Measurements from ENCODE around the gene ANXA1.

DNA sequence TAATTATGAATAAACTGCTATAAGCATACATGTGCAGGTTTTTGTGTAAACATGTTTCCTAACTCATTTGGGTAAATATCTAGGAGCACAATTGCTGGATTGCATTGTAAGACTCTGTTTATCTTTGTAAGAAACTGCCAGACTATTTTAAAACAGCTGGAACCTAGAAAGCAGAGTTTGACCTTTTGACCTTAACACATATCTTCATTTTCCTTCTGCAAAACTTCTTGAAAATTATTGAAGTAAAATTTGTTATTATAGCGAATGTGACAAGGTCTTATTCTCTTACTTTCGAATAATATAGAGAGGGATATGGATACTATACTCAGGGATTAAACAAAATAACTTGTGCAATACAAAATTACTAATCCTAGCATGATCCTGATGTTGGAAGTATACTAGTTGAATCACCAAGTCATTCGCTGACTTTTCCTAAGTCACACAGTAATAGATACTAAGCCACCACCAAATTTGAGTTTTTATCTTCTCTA is 3.2 kb upstream of the ANXA1 start:
- TF ChIP-seq, protein P1, sequence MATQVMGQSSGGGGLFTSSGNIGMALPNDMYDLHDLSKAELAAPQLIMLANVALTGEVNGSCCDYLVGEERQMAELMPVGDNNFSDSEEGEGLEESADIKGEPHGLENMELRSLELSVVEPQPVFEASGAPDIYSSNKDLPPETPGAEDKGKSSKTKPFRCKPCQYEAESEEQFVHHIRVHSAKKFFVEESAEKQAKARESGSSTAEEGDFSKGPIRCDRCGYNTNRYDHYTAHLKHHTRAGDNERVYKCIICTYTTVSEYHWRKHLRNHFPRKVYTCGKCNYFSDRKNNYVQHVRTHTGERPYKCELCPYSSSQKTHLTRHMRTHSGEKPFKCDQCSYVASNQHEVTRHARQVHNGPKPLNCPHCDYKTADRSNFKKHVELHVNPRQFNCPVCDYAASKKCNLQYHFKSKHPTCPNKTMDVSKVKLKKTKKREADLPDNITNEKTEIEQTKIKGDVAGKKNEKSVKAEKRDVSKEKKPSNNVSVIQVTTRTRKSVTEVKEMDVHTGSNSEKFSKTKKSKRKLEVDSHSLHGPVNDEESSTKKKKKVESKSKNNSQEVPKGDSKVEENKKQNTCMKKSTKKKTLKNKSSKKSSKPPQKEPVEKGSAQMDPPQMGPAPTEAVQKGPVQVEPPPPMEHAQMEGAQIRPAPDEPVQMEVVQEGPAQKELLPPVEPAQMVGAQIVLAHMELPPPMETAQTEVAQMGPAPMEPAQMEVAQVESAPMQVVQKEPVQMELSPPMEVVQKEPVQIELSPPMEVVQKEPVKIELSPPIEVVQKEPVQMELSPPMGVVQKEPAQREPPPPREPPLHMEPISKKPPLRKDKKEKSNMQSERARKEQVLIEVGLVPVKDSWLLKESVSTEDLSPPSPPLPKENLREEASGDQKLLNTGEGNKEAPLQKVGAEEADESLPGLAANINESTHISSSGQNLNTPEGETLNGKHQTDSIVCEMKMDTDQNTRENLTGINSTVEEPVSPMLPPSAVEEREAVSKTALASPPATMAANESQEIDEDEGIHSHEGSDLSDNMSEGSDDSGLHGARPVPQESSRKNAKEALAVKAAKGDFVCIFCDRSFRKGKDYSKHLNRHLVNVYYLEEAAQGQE (IDR thresholded peaks at IDR 0.05), result no peak
- TF ChIP-seq, protein P2, sequence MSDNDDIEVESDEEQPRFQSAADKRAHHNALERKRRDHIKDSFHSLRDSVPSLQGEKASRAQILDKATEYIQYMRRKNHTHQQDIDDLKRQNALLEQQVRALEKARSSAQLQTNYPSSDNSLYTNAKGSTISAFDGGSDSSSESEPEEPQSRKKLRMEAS (IDR thresholded peaks at IDR 0.05), result no peak
- TF ChIP-seq, protein P3, sequence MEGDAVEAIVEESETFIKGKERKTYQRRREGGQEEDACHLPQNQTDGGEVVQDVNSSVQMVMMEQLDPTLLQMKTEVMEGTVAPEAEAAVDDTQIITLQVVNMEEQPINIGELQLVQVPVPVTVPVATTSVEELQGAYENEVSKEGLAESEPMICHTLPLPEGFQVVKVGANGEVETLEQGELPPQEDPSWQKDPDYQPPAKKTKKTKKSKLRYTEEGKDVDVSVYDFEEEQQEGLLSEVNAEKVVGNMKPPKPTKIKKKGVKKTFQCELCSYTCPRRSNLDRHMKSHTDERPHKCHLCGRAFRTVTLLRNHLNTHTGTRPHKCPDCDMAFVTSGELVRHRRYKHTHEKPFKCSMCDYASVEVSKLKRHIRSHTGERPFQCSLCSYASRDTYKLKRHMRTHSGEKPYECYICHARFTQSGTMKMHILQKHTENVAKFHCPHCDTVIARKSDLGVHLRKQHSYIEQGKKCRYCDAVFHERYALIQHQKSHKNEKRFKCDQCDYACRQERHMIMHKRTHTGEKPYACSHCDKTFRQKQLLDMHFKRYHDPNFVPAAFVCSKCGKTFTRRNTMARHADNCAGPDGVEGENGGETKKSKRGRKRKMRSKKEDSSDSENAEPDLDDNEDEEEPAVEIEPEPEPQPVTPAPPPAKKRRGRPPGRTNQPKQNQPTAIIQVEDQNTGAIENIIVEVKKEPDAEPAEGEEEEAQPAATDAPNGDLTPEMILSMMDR (IDR thresholded peaks at IDR 0.05; ENCODE audit: low read depth, low read length, missing input control), result no peak
- TF ChIP-seq YY1 (IDR thresholded peaks at IDR 0.05) (no peak), SP1 (IDR thresholded peaks at IDR 0.05) (no peak)

Measured in liver (tissue), 3 donors.